Stimulated activated CD8-positive, alpha-beta memory T cell treated with anti-CD3 and anti-CD28 coated beads, Interleukin-12 subunit alpha, Interleukin-12 subunit beta, amount 100 ng/mL, for 24 hours (primary cell): Measurements from ENCODE around the gene VPS45.
"Not testable (repeated sequence)": the region's sequence is repeated elsewhere in the genome, so short reads cannot be mapped to it uniquely, and the experiment has no call there.

Experiments
- DNase-seq: peaks from one replicate; pipeline ENCODE4 v3.0.0-alpha.2; 2020; ENCODE audit errors: extremely low read depth

The VPS45 gene

GRCh38 chr1:150159550-150159949 lies 92.0 kb downstream of the VPS45 start:
- no peak for DNase-seq

- no peak for DNase-seq
Measured at GRCh38 chr1:150160964-150161621, 93.5 kb downstream of the VPS45 start.

DNA sequence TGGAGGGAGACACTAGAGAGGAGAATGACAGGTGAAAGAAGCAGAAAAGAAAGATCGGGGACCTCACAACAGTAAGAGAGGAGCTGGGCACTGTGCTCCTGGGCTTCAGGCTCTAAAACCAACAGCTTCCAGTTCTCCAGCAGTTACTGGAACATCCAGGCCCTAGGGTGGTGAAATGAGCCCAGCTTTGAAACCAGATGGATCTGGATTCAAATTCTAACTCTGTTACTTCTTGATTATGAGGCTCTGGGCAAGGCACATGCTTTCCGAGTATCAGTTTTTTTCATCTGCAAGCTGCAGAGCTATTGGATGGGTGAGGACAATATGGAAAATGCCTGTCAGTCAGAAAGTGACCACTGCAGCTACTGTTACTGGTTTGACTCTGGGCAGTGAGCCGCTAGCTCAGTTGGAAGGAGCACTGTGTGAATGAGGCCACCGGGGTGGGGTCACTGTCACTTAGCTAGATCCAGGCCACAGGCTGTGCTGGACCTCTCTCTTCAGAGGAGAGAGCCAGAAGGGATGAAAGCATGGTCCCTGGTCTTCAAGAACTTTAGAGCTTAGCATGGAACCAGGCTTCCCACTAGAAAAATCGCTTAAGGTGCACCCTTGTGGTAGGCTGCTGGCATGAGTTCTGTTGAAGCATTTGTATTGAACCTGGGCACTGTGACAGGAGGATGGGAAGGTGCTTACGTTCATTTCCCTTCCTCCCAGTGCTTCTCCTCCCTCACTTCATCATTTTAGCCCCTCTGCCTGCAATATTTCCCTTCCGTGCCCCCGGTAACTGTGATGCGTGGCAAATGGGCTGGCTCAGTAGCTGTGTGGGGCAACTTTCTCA lies 94.4 kb downstream of the VPS45 start:
- DNase-seq, result no peak

DNA sequence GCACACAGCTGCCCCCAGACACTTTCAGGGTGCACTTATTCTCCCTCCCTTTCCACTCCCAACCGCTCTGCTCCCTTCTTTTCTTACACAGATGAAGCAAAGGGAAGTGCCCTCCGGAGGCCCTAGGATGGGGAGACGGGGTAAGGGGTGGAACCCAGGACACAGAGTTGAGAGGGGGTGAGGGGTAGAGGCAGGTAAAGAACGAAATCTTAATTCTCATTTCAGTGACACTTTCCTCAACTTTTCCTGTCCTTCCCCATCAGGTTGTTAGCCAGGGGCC lies 94.9 kb downstream of the VPS45 start:
- DNase-seq, result no peak

- no peak for DNase-seq
Measured at GRCh38 chr1:150162862-150163706, 95.5 kb downstream of the VPS45 start.

- no peak for DNase-seq
Measured at GRCh38 chr1:150164224-150164623, 96.6 kb downstream of the VPS45 start.

- no peak for DNase-seq
Measured at GRCh38 chr1:150164779-150165178, 97.2 kb downstream of the VPS45 start.

DNA sequence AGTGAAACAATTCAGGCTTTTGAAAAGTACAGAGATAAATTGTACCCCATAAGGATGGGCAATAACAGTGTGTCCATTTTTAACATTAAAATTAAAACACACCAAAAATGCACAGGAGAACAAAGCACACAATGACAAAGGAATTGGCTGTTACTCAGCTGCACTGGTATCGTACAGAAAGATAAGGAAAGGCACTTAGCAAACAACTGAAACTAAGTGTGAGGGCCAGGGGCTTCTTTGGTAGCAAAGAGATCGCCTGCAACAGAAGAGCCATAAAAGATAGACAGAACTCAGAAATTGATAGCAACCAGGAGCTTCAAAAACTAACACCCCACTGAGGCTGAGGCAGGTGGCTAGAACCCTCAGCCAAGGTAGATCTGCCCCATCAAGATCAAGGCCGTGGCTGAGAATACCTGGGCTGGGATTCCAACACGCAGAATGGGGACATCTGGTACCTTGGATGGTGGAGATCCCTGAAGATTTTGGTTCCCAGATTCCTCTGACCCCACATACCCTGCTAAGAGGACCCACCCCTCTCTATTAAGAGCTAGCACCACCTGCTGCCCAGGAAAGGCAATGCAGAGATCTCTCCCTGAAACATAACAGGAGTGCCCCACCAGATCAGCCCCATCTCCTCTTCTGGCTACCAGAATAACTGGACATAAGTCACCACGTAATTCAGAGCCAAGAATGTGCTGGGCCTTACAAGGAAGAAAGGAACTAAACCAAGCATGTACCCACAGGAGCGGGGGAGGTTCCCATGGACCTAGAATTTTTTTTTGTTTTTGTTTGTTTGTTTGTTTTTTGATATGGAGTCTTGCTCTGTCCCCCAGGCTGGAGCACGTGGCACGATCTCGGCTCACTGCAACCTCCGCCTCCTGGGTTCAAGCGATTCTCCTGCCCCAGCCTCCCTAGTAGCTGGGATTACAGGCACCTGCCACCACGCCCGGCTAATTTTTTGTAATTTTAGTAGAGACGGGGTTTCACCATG lies 98.3 kb downstream of the VPS45 start:
- no peak for DNase-seq

- DNase-seq, result no peak
Measured at GRCh38 chr1:150168960-150169601, 101.5 kb downstream of the VPS45 start.

DNA sequence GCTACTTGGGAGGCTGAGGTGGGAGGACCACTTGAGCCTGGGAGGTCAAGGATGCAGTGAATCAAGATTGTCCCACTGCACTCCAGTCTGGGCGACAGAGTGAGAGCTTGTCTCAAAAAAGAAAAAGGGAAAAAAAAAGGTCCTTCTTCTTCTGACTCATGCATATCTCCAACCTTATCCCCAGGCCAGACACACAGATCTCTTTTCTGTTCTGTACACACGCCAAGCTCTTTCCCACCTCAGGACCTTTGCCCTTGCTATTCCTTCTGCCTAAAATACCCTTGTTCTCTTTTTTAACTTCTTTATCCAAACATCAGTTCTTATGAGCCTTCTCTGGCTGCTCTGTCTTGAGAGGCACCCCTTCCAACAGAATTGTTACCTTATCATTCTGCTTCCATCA lies 104.2 kb downstream of the VPS45 start:
- DNase-seq, result no peak

GRCh38 chr1:150173141-150173585 lies 105.6 kb downstream of the VPS45 start:
- no peak for DNase-seq

- DNase-seq, result no peak
Measured at GRCh38 chr1:150176593-150176992, 109.0 kb downstream of the VPS45 start.

- DNase-seq, result no peak
Measured at GRCh38 chr1:150178548-150178947, 111.0 kb downstream of the VPS45 start.

- no peak for DNase-seq
Measured at GRCh38 chr1:150179867-150180266, 112.3 kb downstream of the VPS45 start.

DNA sequence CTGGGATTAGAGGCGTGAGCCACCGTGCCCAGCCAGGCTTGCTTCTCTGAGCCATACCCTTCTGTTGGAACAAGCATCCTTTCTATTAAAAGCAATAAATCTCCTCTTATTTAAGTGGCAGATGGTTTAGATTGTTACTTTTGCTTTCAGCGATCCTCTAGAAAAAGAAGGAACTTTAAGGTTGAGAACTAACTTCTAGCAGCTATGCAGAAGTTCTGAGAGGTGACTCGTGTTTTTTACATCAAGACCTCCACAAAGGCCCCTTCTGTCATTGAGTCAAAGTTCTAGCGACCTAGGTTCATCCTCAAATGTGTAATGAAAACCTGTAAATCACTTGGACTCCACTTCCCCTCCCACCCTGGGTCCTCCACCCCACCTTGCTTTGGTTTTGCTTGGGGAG lies 112.9 kb downstream of the VPS45 start:
- no peak for DNase-seq

GRCh38 chr1:150182247-150182646 lies 114.7 kb downstream of the VPS45 start:
- DNase-seq, result no peak

GRCh38 chr1:150183061-150183460 lies 115.5 kb downstream of the VPS45 start:
- DNase-seq, result no peak

- no peak for DNase-seq
Measured at GRCh38 chr1:150185481-150185880, 117.9 kb downstream of the VPS45 start.

DNA sequence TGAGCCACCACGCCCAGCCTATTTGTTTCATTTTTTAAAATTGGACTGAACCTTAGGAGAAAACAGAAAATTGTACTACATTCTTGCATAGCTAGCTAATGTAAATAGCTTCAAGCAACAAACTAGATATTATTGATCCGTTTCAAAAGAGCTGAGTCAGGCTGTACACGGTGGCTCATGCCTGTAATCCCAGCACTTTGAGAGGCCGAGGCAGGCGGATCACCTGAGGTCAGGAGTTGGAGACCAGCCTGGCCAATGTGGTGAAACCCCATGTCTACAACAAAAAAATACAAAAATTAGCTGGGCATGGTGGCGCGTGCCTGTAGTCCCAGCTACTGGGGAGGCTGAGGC lies 118.8 kb downstream of the VPS45 start:
- not testable (repeated sequence) for DNase-seq

- no peak for DNase-seq
Measured at GRCh38 chr1:150186789-150187559, 119.4 kb downstream of the VPS45 start.
